Neural progenitor cell (in vitro differentiated cells): ENCODE data around the gene GZMH.

Experiments
- CTCF ChIP-seq: fragments of 200-600 bp; sonication (generic); IDR thresholded peaks from 2 replicates; pipeline ENCODE4 v1.5.1; 2017; ENCODE audit warnings: antibody characterized with exemption, mild to moderate bottlenecking
- EZH2 ChIP-seq: fragments of 200-600 bp; sonication (generic); IDR thresholded peaks from 2 replicates; pipeline ENCODE4 v1.6.1; 2017; ENCODE audit warnings: antibody characterized with exemption, mild to moderate bottlenecking, moderate library complexity

DNA sequence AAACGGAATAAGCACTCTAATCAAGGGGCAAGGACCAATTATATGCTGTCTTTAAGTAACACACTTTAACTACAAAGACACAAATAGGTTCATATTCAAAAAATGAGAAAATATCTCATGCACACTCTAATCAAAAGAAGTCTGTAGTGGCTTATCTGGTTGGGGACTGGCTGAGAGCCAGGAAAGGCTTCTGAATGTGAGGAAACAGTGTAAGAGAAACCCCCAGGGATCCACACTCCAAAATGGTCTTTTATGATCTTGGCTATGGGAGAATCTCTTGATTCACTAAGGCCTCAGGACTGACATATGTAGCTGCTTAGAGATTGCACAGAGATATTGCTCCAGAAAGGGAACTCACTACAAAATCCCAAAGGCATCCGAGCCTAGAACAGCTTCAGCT lies 43.7 kb downstream of the GZMH start:
- TF ChIP-seq CTCF (no peak), EZH2 (no peak)
